Erythroblast (primary cell): Measurements from ENCODE around the gene SLC25A20.

Experiments used
- GATA1 ChIP-seq: IDR thresholded peaks from 2 replicates; pipeline ENCODE4 v1.6.1; 2011; ENCODE audit warnings: low read depth, mild to moderate bottlenecking, control low read depth, low read length, moderate library complexity
- POLR2A ChIP-seq: IDR thresholded peaks from 2 replicates; pipeline ENCODE4 v1.6.1; 2011; ENCODE audit warnings: mild to moderate bottlenecking, low read length

- TF ChIP-seq POLR2A: no peak
- no peak for TF ChIP-seq GATA1
These were observed 17.7 kb downstream of the SLC25A20 start for GRCh38 chr3:48881006-48881405.
